SU-DHL-6 (cell line): ENCODE measurements around the gene CYB561.

Experiments
- EZH2phosphoT487 ChIP-seq: fragments of 200-600 bp; sonication (generic), shearing (Covaris generic); conservative IDR thresholded peaks from 2 replicates; pipeline ENCODE4 v1.6.1; 2018; ENCODE audit warnings: mild to moderate bottlenecking, antibody characterized with exemption, low read length, moderate library complexity, mixed read lengths
- TF ChIP-seq, protein P1 (sequence below): fragments of 200-600 bp; sonication (generic); IDR thresholded peaks from one replicate; pipeline ENCODE4 v1.5.1; 2017; ENCODE audit warnings: antibody characterized with exemption, mild to moderate bottlenecking, low read length, moderate library complexity; ENCODE audit not compliant: insufficient read depth, poor library complexity, severe bottlenecking

DNA sequence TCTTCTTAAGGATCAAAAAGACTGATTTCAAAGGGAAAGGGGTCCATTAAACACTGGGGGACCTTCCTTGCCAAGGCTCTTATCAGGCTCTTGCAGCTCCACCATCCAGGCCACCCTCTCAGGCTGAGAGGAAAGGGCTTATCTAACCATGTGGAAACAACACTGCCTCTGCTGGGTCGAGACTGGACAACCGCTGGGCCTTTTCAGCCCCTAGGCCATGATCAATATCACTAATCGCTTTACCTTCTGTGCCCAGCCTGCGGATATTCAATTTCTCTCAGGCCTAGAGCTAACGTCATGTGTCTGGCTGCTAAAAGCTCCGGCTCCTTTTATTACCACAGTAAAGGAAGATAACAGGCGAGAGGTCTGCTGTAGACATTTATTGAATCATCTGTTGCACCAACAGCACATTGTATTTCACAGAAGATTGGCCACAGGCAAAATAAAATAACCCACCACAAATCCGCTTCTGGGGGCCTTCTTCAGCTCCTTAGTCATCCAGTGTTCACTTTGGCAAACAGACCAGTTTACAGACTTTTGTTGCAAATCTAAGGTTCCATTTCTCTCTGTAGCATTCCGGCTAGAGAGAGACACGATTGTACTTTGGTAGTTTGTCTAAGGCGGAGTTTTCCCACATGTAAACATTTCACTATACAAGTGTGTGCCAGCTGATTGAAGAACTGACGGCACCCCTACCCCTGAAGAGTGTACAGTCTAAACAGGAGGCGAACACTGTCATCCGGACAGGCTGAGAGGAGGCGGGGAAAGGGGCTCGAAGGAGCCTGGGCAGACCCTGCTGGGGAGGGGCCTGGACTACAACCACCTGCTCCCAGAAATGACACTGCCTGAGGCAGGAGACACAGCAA, 13.9 kb downstream of the CYB561 start:
- TF ChIP-seq, protein P1, sequence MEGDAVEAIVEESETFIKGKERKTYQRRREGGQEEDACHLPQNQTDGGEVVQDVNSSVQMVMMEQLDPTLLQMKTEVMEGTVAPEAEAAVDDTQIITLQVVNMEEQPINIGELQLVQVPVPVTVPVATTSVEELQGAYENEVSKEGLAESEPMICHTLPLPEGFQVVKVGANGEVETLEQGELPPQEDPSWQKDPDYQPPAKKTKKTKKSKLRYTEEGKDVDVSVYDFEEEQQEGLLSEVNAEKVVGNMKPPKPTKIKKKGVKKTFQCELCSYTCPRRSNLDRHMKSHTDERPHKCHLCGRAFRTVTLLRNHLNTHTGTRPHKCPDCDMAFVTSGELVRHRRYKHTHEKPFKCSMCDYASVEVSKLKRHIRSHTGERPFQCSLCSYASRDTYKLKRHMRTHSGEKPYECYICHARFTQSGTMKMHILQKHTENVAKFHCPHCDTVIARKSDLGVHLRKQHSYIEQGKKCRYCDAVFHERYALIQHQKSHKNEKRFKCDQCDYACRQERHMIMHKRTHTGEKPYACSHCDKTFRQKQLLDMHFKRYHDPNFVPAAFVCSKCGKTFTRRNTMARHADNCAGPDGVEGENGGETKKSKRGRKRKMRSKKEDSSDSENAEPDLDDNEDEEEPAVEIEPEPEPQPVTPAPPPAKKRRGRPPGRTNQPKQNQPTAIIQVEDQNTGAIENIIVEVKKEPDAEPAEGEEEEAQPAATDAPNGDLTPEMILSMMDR = no peak
- no peak for TF ChIP-seq EZH2phosphoT487
